Activated T-cell treated with anti-CD3 and anti-CD28 coated beads for 48 hours (primary cell): Measurements from ENCODE around the gene LGALS3BP.

Experiments
- DNase-seq: peaks from one replicate; pipeline ENCODE4 v3.0.0-alpha.2; 2020; ENCODE audit warnings: low read depth

The LGALS3BP gene

GRCh38 chr17:78935419-78936323, 44.1 kb downstream of the LGALS3BP start:
- no peak for DNase-seq

GRCh38 chr17:78934681-78935418, 44.9 kb downstream of the LGALS3BP start:
- no peak for DNase-seq

- no peak for DNase-seq
Observed at GRCh38 chr17:78933959-78934568, 45.7 kb downstream of the LGALS3BP start.

- DNase-seq: peak; percentile 29
Observed at GRCh38 chr17:78933025-78933958, 46.4 kb downstream of the LGALS3BP start.

GRCh38 chr17:78929908-78930775, 49.6 kb downstream of the LGALS3BP start:
- DNase-seq: no peak

GRCh38 chr17:78925662-78926555, 53.8 kb downstream of the LGALS3BP start:
- no peak for DNase-seq

- DNase-seq: peak; percentile 43
Observed at GRCh38 chr17:78925234-78925633, 54.5 kb downstream of the LGALS3BP start, which contains the start of gene TIMP2. TSS of gene TIMP2 (minus strand) at chr17:78925387. CDS start at chr17:78925088, 299 bp downstream.

GRCh38 chr17:78924481-78925151, 55.1 kb downstream of the LGALS3BP start:
- no peak for DNase-seq

GRCh38 chr17:78923660-78924453, 55.9 kb downstream of the LGALS3BP start:
- peak; percentile 34 for DNase-seq

GRCh38 chr17:78922816-78923498, 56.8 kb downstream of the LGALS3BP start:
- no peak for DNase-seq

- DNase-seq: no peak
Observed at GRCh38 chr17:78921437-78921971, 58.2 kb downstream of the LGALS3BP start.
